Erythroblast (primary cell): ENCODE data around the gene GABRR2.

Source experiments
- GATA1 ChIP-seq: IDR thresholded peaks from 2 replicates; pipeline ENCODE4 v1.6.1; 2011; ENCODE audit warnings: low read depth, mild to moderate bottlenecking, control low read depth, low read length, moderate library complexity
- POLR2A ChIP-seq: IDR thresholded peaks from 2 replicates; pipeline ENCODE4 v1.6.1; 2011; ENCODE audit warnings: mild to moderate bottlenecking, low read length

- TF ChIP-seq POLR2A (no peak), GATA1 (no peak)
These were observed 2.0 kb upstream of the GABRR2 start for GRCh38 chr6:89317067-89317466.
